DND-41 (cell line): ENCODE measurements around the gene NDUFS6.

Experiments
- ATAC-seq: fragments of 200-7000 bp; cut with Tn5 transposase; 3 replicates; pipeline ENCODE4 v1.9.1; 2021; ENCODE audit warnings: low read depth; ENCODE audit not compliant: insufficient read depth
- DNase-seq: peaks from one replicate; pipeline ENCODE4 v3.0.0-alpha.2; 2020
- H2AFZ ChIP-seq: 2 replicates; pipeline ENCODE4 v1.6.0; 2012; ENCODE audit warnings: low read depth, low read length
- H3K27ac ChIP-seq: 2 replicates; pipeline ENCODE4 v1.5.1; 2012; ENCODE audit warnings: low read length, inconsistent platforms
- H3K27me3 ChIP-seq: fragments of 200-600 bp; sonication (generic); 2 replicates; pipeline ENCODE4 v1.6.0; 2012; ENCODE audit warnings: low read length, mild to moderate bottlenecking, inconsistent platforms; ENCODE audit not compliant: insufficient read depth, poor library complexity
- H3K36me3 ChIP-seq: 2 replicates; pipeline ENCODE4 v1.5.1; 2012; ENCODE audit warnings: low read length, inconsistent platforms; ENCODE audit not compliant: insufficient read depth
- H3K4me1 ChIP-seq: 2 replicates; pipeline ENCODE4 v1.5.1; 2012; ENCODE audit warnings: mild to moderate bottlenecking, low read length; ENCODE audit not compliant: insufficient read depth
- H3K4me2 ChIP-seq: 2 replicates; pipeline ENCODE4 v1.6.0; 2012; ENCODE audit warnings: mild to moderate bottlenecking, moderate library complexity, low read length, inconsistent platforms; ENCODE audit not compliant: insufficient read depth
- H3K4me3 ChIP-seq, 2 experiments: fragments of 200-600 bp in 1 of 2; shearing (Covaris generic) in 1 of 2; 2 replicates each; pipeline ENCODE4 v1.5.1; 2012 to 2016; ENCODE audit warnings: inconsistent platforms in 2 of 2, low read length in 2 of 2, mild to moderate bottlenecking in 2 of 2, low read depth in 1 of 2, moderate library complexity in 1 of 2
- H3K79me2 ChIP-seq: 2 replicates; pipeline ENCODE4 v1.6.0; 2012; ENCODE audit warnings: low read length, inconsistent platforms; ENCODE audit not compliant: insufficient read depth
- H3K9ac ChIP-seq: 2 replicates; pipeline ENCODE4 v1.6.0; 2012; ENCODE audit warnings: low read depth, mild to moderate bottlenecking, inconsistent platforms, low read length, moderate library complexity
- H3K9me3 ChIP-seq: 2 replicates; pipeline ENCODE4 v1.5.1; 2012; ENCODE audit warnings: low read length, moderate library complexity, mild to moderate bottlenecking, inconsistent platforms; ENCODE audit not compliant: insufficient read depth, severe bottlenecking
- H4K20me1 ChIP-seq: 2 replicates; pipeline ENCODE4 v1.6.0; 2012; ENCODE audit warnings: low read length; ENCODE audit not compliant: insufficient read depth
- CTCF ChIP-seq: IDR thresholded peaks from 2 replicates; pipeline ENCODE4 v1.5.1; 2012; ENCODE audit warnings: borderline replicate concordance, low read length, moderate library complexity, mild to moderate bottlenecking; ENCODE audit not compliant: poor library complexity, severe bottlenecking; ENCODE audit errors: extremely low read depth
- EZH2 ChIP-seq: IDR thresholded peaks from 3 replicates; pipeline ENCODE4 v1.6.1; 2012; ENCODE audit warnings: borderline replicate concordance, low read depth, mild to moderate bottlenecking, moderate library complexity, low read length, inconsistent platforms; ENCODE audit not compliant: severe bottlenecking

NDUFS6 gene

GRCh38 chr5:1805326-1805725, 4.1 kb downstream of the NDUFS6 start:
- Histone ChIP-seq H3K36me3 (peaks cover 79% of the 10 kb centered on the region), H3K27me3 (no peaks in the 10 kb centered on the region), H3K9ac (no peak overlapping the region), H4K20me1 (peaks cover 62% of the 10 kb centered on the region; the same call in 1 of the 2 replicates), H2AFZ (no peak overlapping the region), H3K4me3 (no peak overlapping the region), H3K27ac (no peak overlapping the region), H3K79me2 (peaks cover 100% of the 10 kb centered on the region), H3K9me3 (no peaks in the 10 kb centered on the region), H3K4me1 (peaks cover 35% of the 10 kb centered on the region), H3K4me2 (no peak overlapping the region)
- TF ChIP-seq EZH2 (no peak), CTCF (no peak)
- ATAC-seq, result no peak
- DNase-seq, result no peak

GRCh38 chr5:1805736-1806135, 4.5 kb downstream of the NDUFS6 start:
- Histone ChIP-seq H3K4me3 (no peak overlapping the region), H3K27ac (no peak overlapping the region), H3K4me1 (peaks cover 35% of the 10 kb centered on the region), H3K79me2 (peaks cover 99% of the 10 kb centered on the region), H3K27me3 (no peaks in the 10 kb centered on the region), H3K4me2 (no peak overlapping the region), H3K36me3 (peaks cover 83% of the 10 kb centered on the region), H3K9ac (no peak overlapping the region), H2AFZ (no peak overlapping the region), H3K9me3 (no peaks in the 10 kb centered on the region), H4K20me1 (peaks cover 66% of the 10 kb centered on the region; the same call in 1 of the 2 replicates)
- DNase-seq (no peak), ATAC-seq (no peak)
- TF ChIP-seq CTCF (no peak), EZH2 (no peak)

GRCh38 chr5:1806199-1806598, 5.0 kb downstream of the NDUFS6 start:
- Histone ChIP-seq H3K9me3 (no peaks in the 10 kb centered on the region), H3K9ac (no peak overlapping the region), H3K4me2 (no peak overlapping the region), H3K36me3 (peaks cover 88% of the 10 kb centered on the region), H4K20me1 (peaks cover 67% of the 10 kb centered on the region; the same call in 1 of the 2 replicates), H2AFZ (no peak overlapping the region), H3K4me3 (no peak overlapping the region), H3K27me3 (no peaks in the 10 kb centered on the region), H3K4me1 (peaks cover 35% of the 10 kb centered on the region), H3K79me2 (peaks cover 98% of the 10 kb centered on the region), H3K27ac (no peak overlapping the region)
- ATAC-seq, result no peak
- TF ChIP-seq CTCF (no peak), EZH2 (no peak)
- no peak for DNase-seq

GRCh38 chr5:1806974-1807373, 5.8 kb downstream of the NDUFS6 start:
- DNase-seq (no peak), ATAC-seq (no peak)
- Histone ChIP-seq H2AFZ (no peak overlapping the region), H3K79me2 (peaks cover 97% of the 10 kb centered on the region), H3K36me3 (peaks cover 96% of the 10 kb centered on the region), H3K27ac (no peak overlapping the region), H4K20me1 (peaks cover 67% of the 10 kb centered on the region; the same call in 1 of the 2 replicates), H3K27me3 (no peaks in the 10 kb centered on the region), H3K4me3 (no peak overlapping the region), H3K9me3 (no peaks in the 10 kb centered on the region), H3K9ac (no peak overlapping the region), H3K4me2 (no peak overlapping the region), H3K4me1 (peaks cover 32% of the 10 kb centered on the region)
- no peak for TF ChIP-seq EZH2
- TF ChIP-seq CTCF, result no peak
